22Rv1 (cell line): ENCODE measurements around the gene LDLRAD4.

ENCODE experiments used
- CTCF ChIP-seq: fragments of 450-650 bp; IDR thresholded peaks from 2 replicates; pipeline ENCODE4 v1.5.1; 2017; ENCODE audit warnings: mild to moderate bottlenecking
- ZFX ChIP-seq: fragments of 450-650 bp; IDR thresholded peaks from 2 replicates; pipeline ENCODE4 v1.6.1; 2017; ENCODE audit warnings: antibody characterized with exemption, borderline replicate concordance

- TF ChIP-seq CTCF (no peak), ZFX (no peak)
Measured at GRCh38 chr18:13445241-13445897, 226.8 kb downstream of the LDLRAD4 start.
